H1 (cell line): ENCODE results near the gene RSL24D1. TPM values are rescaled to one million over a fixed set of nuclear protein-coding genes. Genes with fewer than 3 reads are reported as not detected.

ENCODE experiments used
- CHD7 ChIP-seq: fragments of 300-600 bp; sonication (generic); IDR thresholded peaks from 2 replicates; pipeline ENCODE4 v1.7.1; 2012; ENCODE audit warnings: low read length, moderate library complexity, mild to moderate bottlenecking, inconsistent platforms; ENCODE audit not compliant: insufficient replicate concordance
- polyA plus RNA-seq, 7 experiments: library from polyadenylated mRNA; depleted of rRNA in 3 of 7; stranded (reverse) in 5 of 7; unstranded in 2 of 7; fragments of >200 nt in 5 of 7; fragments of 200-250 nt in 2 of 7; gene quantifications; 1 replicate in 5 of 7; 2 replicates in 1 of 7; 4 replicates in 1 of 7; pipeline versions ENCODE4 v1.2.1 to v1.2.3, GENCODE V29; 2011 to 2013; ENCODE audit warnings: missing spikeins in 2 of 7, mixed read lengths in 2 of 7
- total RNA-seq: library from RNA; stranded (reverse); fragmentation: NEBNext Ultra II Directional; extraction: Animal tissue kit (Norgen Biotek cat#: 25700); gene quantifications from 2 replicates; pipeline ENCODE4 v1.2.1, GENCODE V29; 2021

RSL24D1 gene
- total and polyA plus RNA-seq, 2 of the 8 experiments (the other 6 are each of a cell fraction or from before 2014, with no cell fraction given), result 45.7 to 130 TPM

- TF ChIP-seq CHD7, result no peak
These were observed 978 bp upstream of the RSL24D1 start (continued) for GRCh38 chr15:55197719-55198118.
